HG03064 (cell line): ENCODE results near the gene ZNF3.
A peak's percentile ranks its signal among the peaks of the same experiment; 100 is the strongest.
"Not testable (repeated sequence)": the region's sequence is repeated elsewhere in the genome, so short reads cannot be mapped to it uniquely, and the experiment has no call there.

ENCODE experiments used
- ATAC-seq: cut with Tn5 transposase; IDR thresholded peaks from one replicate; pipeline ENCODE4 v1.9.1; 2021; ENCODE audit warnings: low read depth; ENCODE audit not compliant: unreplicated experiment

Gene ZNF3

GRCh38 chr7:100081535-100082102 is at the start of gene ZNF3:
Gene ZNF3 (minus strand): TSS chr7:100081723. CDS start chr7:100077357, 4,366 bp downstream.
- ATAC-seq: peak; percentile 75

GRCh38 chr7:100130608-100131453 is 49.3 kb upstream of the ZNF3 start:
- no peak for ATAC-seq

GRCh38 chr7:100130220-100130607 is 48.7 kb upstream of the ZNF3 start:
- not testable (repeated sequence) for ATAC-seq

- ATAC-seq: no peak
Measured at GRCh38 chr7:100128637-100128963, 47.1 kb upstream of the ZNF3 start.

GRCh38 chr7:100127866-100128636 is 46.5 kb upstream of the ZNF3 start:
- ATAC-seq: no peak

- peak; percentile 48 for ATAC-seq
Measured at GRCh38 chr7:100126931-100127865, 45.7 kb upstream of the ZNF3 start, which contains the start of gene MBLAC1. Gene MBLAC1 (plus strand): TSS chr7:100126967. CDS start chr7:100127396, 429 bp downstream.

GRCh38 chr7:100126239-100126930 is 44.9 kb upstream of the ZNF3 start:
- peak; percentile 53 for ATAC-seq

GRCh38 chr7:100124301-100125230 is 43.0 kb upstream of the ZNF3 start:
- no peak for ATAC-seq

- no peak for ATAC-seq
Measured at GRCh38 chr7:100122568-100122967, 41.0 kb upstream of the ZNF3 start.

- ATAC-seq: no peak
Measured at GRCh38 chr7:100122067-100122466, 40.5 kb upstream of the ZNF3 start.

GRCh38 chr7:100120733-100121036 is 39.2 kb upstream of the ZNF3 start:
- ATAC-seq: no peak

- ATAC-seq: peak; percentile 33
Measured at GRCh38 chr7:100119970-100120732, 38.6 kb upstream of the ZNF3 start.

- peak; percentile 58 for ATAC-seq
Measured at GRCh38 chr7:100119072-100119969, 37.8 kb upstream of the ZNF3 start, which contains the start of the genes CNPY4 and TAF6. Gene CNPY4 (plus strand): TSS chr7:100119634. CDS start chr7:100119745, 111 bp downstream. Gene TAF6 (minus strand): TSS chr7:100119358. CDS start chr7:100114209, 5,149 bp downstream.

- ATAC-seq: no peak
Measured at GRCh38 chr7:100118388-100119071, 37.0 kb upstream of the ZNF3 start.

GRCh38 chr7:100115026-100115425 is 33.5 kb upstream of the ZNF3 start:
- no peak for ATAC-seq

- no peak for ATAC-seq
Measured at GRCh38 chr7:100111914-100112313, 30.4 kb upstream of the ZNF3 start.
